NCI-H69 (cell line): ENCODE data around the gene LONRF2.
A peak's percentile ranks its signal among the peaks of the same experiment; 100 is the strongest.
"Not testable (repeated sequence)": the region's sequence is repeated elsewhere in the genome, so short reads cannot be mapped to it uniquely, and the experiment has no call there.

Experiments
- DNase-seq: peaks from one replicate; lab custom pipeline; 2025; lab: John Stamatoyannopoulos, UW

LONRF2 gene

GRCh38 chr2:100254646-100255210 lies 67.6 kb downstream of the LONRF2 start:
- no peak for DNase-seq

GRCh38 chr2:100253786-100254185 lies 68.5 kb downstream of the LONRF2 start:
- no peak for DNase-seq

- DNase-seq: peak; percentile 39
Observed at GRCh38 chr2:100252811-100253698, 69.2 kb downstream of the LONRF2 start.

- DNase-seq: no peak
Observed at GRCh38 chr2:100250645-100251044, 71.7 kb downstream of the LONRF2 start.

GRCh38 chr2:100248971-100249370 lies 73.3 kb downstream of the LONRF2 start:
- DNase-seq: peak; percentile 23

GRCh38 chr2:100248556-100248955 lies 73.7 kb downstream of the LONRF2 start:
- not testable (repeated sequence) for DNase-seq

- DNase-seq: peak; percentile 30
Observed at GRCh38 chr2:100248044-100248330, 74.3 kb downstream of the LONRF2 start.

DNA sequence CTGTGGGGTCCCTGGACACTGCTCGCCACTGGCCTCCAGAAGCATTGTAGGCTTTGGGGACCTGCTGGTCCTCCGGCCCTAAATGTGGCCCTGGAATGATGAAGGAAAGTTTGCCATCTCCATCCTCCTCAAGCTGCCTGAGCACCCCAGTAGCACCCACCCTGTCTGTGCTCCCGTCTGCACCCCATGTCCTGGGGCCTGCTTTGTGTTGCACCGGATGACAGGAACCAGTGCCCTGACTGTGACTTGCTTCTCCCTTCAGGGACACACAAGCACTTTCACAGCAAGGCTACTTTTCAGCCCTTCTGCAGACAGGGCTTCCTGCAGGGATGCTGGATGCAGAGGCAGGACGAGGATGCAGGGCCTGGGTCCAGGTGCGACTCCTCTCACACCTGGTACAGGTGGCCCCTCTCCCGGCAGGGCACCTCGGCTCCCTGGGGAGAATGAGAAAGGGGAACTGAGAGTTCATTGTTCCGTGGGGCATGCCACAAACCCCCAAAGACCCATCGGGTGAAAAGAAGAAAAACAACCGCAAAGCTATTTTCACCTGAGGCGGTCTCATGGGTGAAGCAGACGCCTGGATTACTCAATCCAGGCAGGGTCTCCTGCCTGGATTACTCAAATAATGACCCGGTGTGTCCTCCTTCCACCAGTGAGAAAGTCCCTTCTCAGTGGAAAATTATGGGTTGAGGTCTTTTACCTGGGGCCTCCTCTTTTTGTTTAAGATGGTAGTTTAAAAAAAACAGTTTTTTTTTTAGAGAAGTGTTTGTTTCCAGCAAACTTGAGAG lies 74.9 kb downstream of the LONRF2 start:
- peak; percentile 86 for DNase-seq

GRCh38 chr2:100246163-100247145 lies 75.8 kb downstream of the LONRF2 start:
- DNase-seq: peak; percentile 64

DNA sequence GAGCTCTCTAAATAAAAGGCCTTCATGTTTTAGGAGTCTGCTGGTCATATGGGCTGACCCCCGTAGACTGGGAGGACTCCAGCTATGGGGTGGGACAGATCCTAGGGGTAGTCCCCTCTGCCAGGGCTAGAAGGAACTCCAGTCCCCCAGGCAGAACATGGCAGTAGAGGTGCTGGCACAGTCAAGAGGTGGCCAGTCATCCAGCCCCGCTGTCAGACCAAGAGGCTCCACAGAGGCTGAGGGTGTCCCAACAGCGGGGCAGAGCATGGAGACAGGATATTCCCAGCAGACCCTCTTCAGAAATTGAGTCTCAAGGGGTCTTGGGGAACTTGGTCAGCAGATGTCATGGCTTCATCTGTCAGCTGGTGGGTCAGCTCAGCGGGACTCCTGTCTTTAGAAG lies 76.6 kb downstream of the LONRF2 start:
- DNase-seq: no peak

DNA sequence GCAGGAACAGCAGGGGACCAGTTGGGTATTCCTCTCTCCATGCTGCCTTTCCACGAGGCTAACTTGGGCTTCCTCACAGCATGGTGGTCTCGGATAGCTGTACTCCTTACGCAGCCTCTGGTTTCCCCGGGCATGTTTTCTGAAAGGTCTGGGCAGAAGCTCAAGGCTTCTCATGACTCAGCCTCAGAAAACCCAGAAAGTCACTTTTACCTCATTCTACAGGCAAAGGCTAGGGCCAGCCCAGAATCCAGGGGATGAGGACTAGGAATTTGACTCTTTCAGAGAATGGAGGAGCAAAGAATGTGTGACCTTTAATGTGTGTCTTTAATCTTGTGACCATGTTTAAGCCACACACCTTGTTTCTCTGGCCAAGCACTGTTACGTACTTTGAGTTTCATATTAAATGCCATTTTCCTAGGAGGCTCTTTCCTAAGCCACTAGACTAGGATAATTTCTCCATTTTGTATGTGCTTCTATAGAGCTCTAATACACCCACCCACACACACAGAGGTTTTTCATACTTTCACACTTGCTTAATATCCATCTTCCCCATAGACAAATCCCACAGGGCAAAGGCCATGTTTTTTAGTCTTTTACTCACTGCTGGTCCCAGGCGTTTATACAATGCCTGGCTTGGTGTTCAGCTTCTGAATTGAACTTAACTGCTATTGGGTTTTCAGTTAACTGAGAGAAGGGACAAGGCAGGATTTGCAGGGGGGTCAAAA lies 77.3 kb downstream of the LONRF2 start:
- no peak for DNase-seq

GRCh38 chr2:100243631-100244030 lies 78.7 kb downstream of the LONRF2 start:
- DNase-seq: no peak

GRCh38 chr2:100242891-100243619 lies 79.2 kb downstream of the LONRF2 start:
- DNase-seq: peak; percentile 67

DNA sequence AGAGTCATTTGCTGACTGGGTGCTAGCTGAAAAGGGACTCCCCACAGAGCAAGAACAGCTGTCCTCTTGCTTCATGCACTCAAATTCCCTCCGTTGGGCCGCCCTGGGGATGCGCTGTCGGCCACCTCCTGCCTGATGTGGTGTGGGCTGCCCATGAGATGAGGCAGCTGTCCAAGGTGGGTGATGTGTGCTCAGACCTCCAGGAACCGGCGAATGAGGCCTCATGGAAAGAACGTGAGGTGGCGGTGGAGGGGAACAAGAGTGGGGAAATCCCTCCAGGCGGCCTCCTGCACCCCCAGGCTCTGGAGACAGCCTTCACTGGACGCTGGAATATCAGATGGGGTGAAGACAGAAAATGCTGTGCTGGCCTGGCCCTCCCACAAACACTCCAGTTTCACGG lies 79.8 kb downstream of the LONRF2 start:
- peak; percentile 17 for DNase-seq

DNA sequence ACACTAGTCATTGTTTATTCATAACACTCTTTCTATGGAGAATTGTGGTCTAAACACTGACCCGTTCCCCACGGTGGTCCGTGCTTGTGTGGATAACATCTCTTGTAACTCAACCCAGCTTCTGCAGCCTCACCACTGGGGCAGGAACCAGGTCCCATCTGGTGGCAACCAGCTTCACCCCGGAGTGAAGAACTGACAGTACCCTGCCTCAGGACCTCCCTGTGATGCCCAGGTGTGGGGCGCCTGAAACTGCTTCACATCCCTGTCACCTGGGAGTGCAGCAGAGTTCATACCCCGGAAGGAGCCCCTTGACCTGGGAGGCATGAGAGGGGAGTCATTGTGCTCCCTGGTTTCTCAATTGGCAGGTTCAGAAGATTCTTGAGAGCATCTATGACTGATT lies 81.1 kb downstream of the LONRF2 start:
- no peak for DNase-seq

DNA sequence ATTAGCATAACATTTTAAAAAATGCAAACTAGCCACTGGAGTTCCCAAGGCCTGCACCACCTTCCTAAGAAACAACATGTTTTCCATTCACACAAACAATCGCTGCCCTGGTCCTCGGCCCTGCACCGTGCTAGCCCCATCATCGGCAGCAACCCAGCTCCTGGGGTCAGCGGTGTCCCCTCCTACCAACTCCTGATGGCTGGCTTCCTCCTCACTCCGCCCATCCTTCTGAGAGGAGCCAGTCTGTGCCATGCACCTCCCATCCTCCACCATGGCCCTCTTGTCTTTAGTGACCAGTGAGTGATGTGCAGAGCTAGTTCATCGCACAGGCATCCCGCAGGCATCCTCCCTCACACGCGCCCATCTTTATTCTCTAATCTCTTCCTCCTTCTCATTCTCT lies 81.9 kb downstream of the LONRF2 start:
- DNase-seq: no peak

DNA sequence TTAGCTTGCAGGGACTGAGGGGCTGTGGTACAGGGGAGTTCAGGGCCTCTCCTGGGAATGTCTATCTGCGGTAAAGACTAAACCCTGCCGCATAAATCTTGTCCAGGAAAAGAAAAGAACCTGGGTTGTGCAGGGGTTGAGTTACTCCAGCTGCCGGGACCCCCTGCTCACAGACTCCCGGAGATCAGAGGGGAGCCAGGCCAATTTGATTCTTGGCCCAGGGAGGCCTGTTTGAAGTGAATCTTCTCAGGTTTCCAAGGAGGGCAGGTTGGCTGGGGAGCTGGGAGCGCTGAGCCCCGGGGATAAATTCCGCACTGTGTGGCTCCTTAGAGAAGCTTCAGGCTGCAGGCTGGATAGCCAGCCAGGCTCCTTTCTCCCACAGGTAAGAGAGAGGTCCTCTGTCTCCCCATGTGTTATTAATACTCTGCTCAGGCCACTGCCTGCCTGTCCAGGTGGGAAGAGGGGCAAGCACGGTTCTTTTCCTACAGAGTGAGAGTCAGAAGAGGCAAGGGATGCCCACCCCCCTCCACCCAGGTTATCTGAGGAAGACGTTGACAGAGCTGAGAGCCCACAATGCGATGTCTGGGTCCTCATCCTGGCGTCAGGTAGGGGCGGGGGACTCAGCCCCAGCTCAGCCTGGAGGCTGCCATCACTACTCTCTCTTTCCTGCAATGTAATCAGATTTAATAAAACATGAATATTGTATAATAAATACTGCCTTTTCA lies 82.7 kb downstream of the LONRF2 start:
- peak; percentile 21 for DNase-seq

- peak; percentile 24 for DNase-seq
Observed at GRCh38 chr2:100238471-100238870, 83.8 kb downstream of the LONRF2 start.

DNA sequence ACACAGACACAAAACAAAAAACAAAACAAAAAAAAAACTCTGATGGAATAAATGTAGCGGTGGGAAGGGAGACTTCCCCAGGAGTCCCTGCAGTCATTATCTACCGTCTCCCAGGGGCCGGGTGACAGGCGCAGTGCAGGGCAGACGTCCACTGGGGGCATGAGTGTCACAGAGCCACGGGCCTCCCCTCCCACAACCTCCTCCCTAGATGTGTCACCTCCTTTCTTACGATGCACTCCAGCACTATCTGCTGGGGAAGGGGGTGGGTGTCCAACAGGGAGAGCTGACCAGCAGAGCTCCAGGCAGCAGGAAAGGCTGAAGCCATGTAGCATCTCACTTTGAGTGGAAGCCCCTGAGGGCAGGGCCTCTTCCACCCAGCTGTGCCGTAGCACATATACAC lies 84.5 kb downstream of the LONRF2 start:
- no peak for DNase-seq

DNA sequence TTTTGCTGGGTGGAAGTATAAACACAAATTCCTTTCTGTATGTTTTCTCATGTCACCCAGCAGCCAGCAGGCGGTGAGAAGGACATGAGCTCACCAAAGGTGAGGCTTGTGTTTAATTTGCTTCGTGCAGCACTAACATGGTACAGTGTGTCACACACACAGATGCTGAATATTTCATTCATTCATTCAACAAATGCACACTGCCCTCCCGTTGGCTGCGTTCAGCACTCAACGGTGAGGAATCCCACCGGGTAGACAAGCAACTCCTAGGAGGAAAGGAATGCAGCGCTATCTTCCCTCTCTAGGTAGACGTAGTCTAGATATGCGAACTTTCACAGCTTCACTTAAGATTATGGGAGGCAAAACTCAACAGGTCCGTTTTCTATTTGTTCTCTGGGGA lies 85.1 kb downstream of the LONRF2 start:
- no peak for DNase-seq
